ENCODE results near the gene EFCAB6. TPM values are rescaled to one million over a fixed set of nuclear protein-coding genes. Genes with fewer than 3 reads are reported as not detected.

Gene EFCAB6
- total RNA-seq, 1 experiment from 2014 or later: 0.21 TPM

DNA sequence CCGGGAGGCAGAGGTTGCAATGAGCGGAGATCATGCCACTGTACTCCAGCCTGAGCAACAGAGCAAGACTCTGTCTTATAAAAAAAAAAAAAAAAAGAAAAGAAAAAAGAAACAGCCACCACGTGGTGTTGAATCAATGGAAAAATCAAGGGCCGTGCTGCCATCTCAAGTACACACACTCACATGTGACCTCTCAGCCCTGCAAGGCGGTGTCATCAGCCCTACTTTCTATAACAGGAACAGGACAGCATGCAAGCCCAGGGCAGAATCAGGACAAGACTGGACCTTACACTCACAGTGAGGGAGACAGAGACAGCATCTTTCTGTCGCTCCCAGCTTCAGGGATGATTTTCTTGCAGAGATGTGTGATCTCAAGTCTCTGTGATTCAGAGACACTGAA is 220.7 kb downstream of the EFCAB6 start:
- in situ Hi-C loops (cut with HindIII; ENCODE audit: low pct_unique_long_range_greater_than_20kb, low sequenced_read_pairs) (no loop called here), intact Hi-C loops (cut with micrococcal nuclease; ENCODE audit: unreplicated experiment) (no loop called here)
- ATAC-seq (no peak), DNase-seq (ENCODE audit: low read depth, low spot score) (no peak)
- Histone ChIP-seq H3K4me3 (ENCODE audit: low read depth in 2 of 2, low read length in 2 of 2) (no peak overlapping the region), H3K27me3 (ENCODE audit: control insufficient read depth, insufficient read depth, low read length) (peaks cover 2% of the 10 kb centered on the region; the same call in 1 of the 2 replicates), H3K27ac (ENCODE audit: low read length) (no peak overlapping the region), H3K4me1 (ENCODE audit: control insufficient read depth, insufficient read depth, low read length) (no peaks in the 10 kb centered on the region), H3K36me3 (ENCODE audit: control insufficient read depth, insufficient read depth, low read length) (no peaks in the 10 kb centered on the region), H3K9me3 (ENCODE audit: control insufficient read depth, insufficient read depth, low read depth, low read length) (no peaks in the 10 kb centered on the region)
- TF ChIP-seq, protein P1, sequence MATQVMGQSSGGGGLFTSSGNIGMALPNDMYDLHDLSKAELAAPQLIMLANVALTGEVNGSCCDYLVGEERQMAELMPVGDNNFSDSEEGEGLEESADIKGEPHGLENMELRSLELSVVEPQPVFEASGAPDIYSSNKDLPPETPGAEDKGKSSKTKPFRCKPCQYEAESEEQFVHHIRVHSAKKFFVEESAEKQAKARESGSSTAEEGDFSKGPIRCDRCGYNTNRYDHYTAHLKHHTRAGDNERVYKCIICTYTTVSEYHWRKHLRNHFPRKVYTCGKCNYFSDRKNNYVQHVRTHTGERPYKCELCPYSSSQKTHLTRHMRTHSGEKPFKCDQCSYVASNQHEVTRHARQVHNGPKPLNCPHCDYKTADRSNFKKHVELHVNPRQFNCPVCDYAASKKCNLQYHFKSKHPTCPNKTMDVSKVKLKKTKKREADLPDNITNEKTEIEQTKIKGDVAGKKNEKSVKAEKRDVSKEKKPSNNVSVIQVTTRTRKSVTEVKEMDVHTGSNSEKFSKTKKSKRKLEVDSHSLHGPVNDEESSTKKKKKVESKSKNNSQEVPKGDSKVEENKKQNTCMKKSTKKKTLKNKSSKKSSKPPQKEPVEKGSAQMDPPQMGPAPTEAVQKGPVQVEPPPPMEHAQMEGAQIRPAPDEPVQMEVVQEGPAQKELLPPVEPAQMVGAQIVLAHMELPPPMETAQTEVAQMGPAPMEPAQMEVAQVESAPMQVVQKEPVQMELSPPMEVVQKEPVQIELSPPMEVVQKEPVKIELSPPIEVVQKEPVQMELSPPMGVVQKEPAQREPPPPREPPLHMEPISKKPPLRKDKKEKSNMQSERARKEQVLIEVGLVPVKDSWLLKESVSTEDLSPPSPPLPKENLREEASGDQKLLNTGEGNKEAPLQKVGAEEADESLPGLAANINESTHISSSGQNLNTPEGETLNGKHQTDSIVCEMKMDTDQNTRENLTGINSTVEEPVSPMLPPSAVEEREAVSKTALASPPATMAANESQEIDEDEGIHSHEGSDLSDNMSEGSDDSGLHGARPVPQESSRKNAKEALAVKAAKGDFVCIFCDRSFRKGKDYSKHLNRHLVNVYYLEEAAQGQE (IDR thresholded peaks at IDR 0.05; ENCODE audit: insufficient read depth in 1 of 2, low read depth in 2 of 2, low read length in 1 of 2): no peak
- no peak for TF ChIP-seq SIN3A (IDR thresholded peaks at IDR 0.05; ENCODE audit: borderline replicate concordance, insufficient read depth, low read depth, low read length)
- ChIA-PET POLR2A (no interaction called here), CTCF (no interaction called here)
- no TSS peak for BruUV-seq (replicated peaks)

DNA sequence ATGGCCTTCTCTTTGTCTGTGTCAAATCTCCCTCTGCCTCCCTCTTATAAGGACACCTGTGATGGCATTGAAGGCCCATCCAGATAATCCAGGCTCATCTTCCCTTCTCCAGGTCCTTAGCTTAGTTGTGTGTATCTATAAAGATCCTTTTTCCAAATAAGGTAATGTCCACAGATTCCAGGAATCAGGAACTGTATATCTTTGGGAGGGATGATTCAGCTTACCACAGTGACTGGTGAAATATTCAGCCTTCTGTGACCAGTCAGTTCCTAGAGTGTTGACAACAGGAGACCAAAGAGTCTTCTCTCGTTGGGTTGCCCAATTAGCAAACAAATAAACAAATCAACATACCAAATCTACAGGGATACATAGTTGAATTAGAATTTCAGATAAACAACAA is 224.5 kb downstream of the EFCAB6 start:
- BruUV-seq (replicated peaks): no TSS peak
- H3K36me3 ChIP-seq (ENCODE audit: control insufficient read depth, insufficient read depth, low read length): no peaks in the 10 kb centered on the region
- H3K9me3 ChIP-seq (ENCODE audit: control insufficient read depth, insufficient read depth, low read depth, low read length): no peaks in the 10 kb centered on the region
- H3K27me3 ChIP-seq (ENCODE audit: control insufficient read depth, insufficient read depth, low read length): peaks cover 2% of the 10 kb centered on the region; the same call in 1 of the 2 replicates
- intact Hi-C loops (cut with micrococcal nuclease; ENCODE audit: unreplicated experiment) (no loop called here), in situ Hi-C loops (cut with HindIII; ENCODE audit: low pct_unique_long_range_greater_than_20kb, low sequenced_read_pairs) (no loop called here)
- H3K27ac ChIP-seq (ENCODE audit: low read length): no peak overlapping the region
- TF ChIP-seq, protein P2, sequence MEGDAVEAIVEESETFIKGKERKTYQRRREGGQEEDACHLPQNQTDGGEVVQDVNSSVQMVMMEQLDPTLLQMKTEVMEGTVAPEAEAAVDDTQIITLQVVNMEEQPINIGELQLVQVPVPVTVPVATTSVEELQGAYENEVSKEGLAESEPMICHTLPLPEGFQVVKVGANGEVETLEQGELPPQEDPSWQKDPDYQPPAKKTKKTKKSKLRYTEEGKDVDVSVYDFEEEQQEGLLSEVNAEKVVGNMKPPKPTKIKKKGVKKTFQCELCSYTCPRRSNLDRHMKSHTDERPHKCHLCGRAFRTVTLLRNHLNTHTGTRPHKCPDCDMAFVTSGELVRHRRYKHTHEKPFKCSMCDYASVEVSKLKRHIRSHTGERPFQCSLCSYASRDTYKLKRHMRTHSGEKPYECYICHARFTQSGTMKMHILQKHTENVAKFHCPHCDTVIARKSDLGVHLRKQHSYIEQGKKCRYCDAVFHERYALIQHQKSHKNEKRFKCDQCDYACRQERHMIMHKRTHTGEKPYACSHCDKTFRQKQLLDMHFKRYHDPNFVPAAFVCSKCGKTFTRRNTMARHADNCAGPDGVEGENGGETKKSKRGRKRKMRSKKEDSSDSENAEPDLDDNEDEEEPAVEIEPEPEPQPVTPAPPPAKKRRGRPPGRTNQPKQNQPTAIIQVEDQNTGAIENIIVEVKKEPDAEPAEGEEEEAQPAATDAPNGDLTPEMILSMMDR (IDR thresholded peaks at IDR 0.05): no peak
- TF ChIP-seq, protein P1 (IDR thresholded peaks at IDR 0.05; ENCODE audit: insufficient read depth in 1 of 2, low read depth in 2 of 2, low read length in 1 of 2): no peak
- TF ChIP-seq TCF7L2 (IDR thresholded peaks at IDR 0.05; ENCODE audit: low read depth, low read length) (no peak), SIN3A (IDR thresholded peaks at IDR 0.05; ENCODE audit: borderline replicate concordance, insufficient read depth, low read depth, low read length) (no peak), POLR2AphosphoS5 (IDR thresholded peaks at IDR 0.05; ENCODE audit: low read depth, low read length) (no peak)
- no peak overlapping the region for H3K4me3 ChIP-seq (ENCODE audit: low read depth in 2 of 2, low read length in 2 of 2)
- ChIA-PET POLR2A (no interaction called here), CTCF (no interaction called here)
- no peak for ATAC-seq
- DNase-seq (ENCODE audit: low read depth, low spot score): no peak
- H3K4me1 ChIP-seq (ENCODE audit: control insufficient read depth, insufficient read depth, low read length): no peaks in the 10 kb centered on the region
